Activated naive CD8-positive, alpha-beta T cell treated with anti-CD3 and anti-CD28 coated beads for 36 hours (primary cell): ENCODE results near the gene SPSB2. TPM values are rescaled to one million over a fixed set of nuclear protein-coding genes. Genes with fewer than 3 reads are reported as not detected.

Experiments used
- DNase-seq: peaks from one replicate; pipeline ENCODE4 v3.0.0; 2021
- H3K27ac Mint-ChIP-seq: one replicate; pipeline ENCODE4 v1.8.0; 2022; ENCODE audit warnings: mild to moderate bottlenecking, moderate library complexity, mixed read lengths
- H3K27me3 Mint-ChIP-seq: one replicate; pipeline ENCODE4 v1.8.0; 2022; ENCODE audit warnings: mild to moderate bottlenecking, mixed read lengths
- H3K36me3 Mint-ChIP-seq: one replicate; pipeline ENCODE4 v1.8.0; 2021; ENCODE audit warnings: mild to moderate bottlenecking, mixed read lengths
- H3K4me1 Mint-ChIP-seq: one replicate; pipeline ENCODE4 v1.8.0; 2021; ENCODE audit warnings: mixed read lengths
- H3K4me3 Mint-ChIP-seq: one replicate; pipeline ENCODE4 v1.8.0; 2022; ENCODE audit warnings: mild to moderate bottlenecking, moderate library complexity, mixed read lengths
- H3K9me3 Mint-ChIP-seq: one replicate; pipeline ENCODE4 v1.8.0; 2022; ENCODE audit warnings: mixed read lengths
- total RNA-seq, 2 experiments: library from RNA; stranded (reverse); gene quantifications; one replicate each; pipeline ENCODE4 v1.2.3, GENCODE V29; 2021

The SPSB2 gene
- total RNA-seq, 2 experiments from 2014 or later: 2.7 to 3.0 TPM

DNA sequence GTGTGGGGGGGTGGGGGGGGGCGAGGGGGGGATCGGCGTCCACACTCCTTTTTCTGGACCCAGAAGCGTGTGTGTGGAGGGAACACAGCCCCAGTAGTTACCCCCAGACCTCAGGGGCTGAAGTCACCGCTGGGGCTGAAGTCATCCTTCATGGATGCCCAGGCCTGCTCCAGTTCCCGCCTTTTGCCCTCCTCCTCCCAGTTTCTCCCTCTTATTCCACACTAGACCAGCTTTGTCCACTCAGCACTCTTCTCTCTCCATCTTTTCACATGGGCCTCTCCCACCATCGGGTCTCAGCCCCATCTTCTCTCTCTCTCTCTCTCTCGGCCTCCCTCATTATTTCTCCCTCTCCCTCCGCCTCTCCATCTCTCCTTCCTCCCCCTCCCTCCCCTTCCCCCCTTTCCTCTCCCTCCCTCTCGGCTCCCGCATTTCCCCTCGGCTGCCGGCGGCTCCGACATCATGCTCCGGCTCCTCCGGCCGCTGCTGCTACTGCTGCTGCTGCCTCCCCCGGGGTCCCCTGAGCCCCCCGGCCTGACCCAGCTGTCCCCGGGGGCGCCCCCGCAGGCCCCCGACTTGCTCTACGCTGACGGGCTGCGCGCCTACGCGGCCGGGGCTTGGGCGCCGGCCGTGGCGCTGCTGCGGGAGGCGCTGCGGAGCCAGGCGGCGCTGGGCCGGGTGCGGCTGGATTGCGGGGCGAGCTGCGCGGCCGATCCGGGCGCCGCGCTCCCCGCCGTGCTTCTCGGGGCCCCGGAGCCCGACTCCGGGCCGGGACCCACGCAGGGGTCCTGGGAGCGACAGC, 44.9 kb downstream of the SPSB2 start, which contains the start of gene P3H3:
TSS of gene P3H3 (plus strand) at position 426 of the 799 bp plus-strand sequence. CDS start at position 460, 34 bp downstream.
- Mint-ChIP-seq H3K9me3 (no peaks in the 10 kb centered on the region), H3K36me3 (no peaks in the 10 kb centered on the region), H3K27ac (peak within 1 kb of the TSS; percentile 51), H3K27me3 (peaks cover 58% of the 10 kb centered on the region), H3K4me3 (peak within 1 kb of the TSS; percentile 84), H3K4me1 (peaks cover 17% of the 10 kb centered on the region)
- DNase-seq: peak; percentile 46

DNA sequence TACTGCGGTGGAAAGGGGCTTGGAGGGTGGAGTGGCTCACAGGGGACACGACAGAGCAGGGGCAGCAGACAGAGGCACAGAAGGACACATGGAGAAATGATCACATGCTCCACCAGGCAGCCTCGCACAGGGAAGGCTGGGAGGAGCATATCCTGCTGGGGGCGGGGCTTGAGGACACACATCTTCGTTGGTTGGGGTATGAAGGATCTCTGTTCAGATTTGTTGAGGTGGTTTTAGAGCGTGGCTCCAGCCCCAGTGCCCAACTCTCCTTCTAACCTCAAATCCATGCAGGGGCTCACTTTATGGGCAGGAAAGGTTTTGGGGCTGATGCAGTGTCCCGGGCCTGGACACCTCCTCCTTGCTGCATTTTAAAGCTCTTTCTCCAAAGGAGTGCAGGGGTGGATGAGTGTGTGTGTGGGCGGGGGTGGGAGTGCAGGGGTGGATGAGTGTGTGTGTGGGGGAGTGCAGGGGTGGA, 45.6 kb downstream of the SPSB2 start:
- Mint-ChIP-seq H3K4me1 (peaks cover 17% of the 10 kb centered on the region), H3K9me3 (no peaks in the 10 kb centered on the region), H3K27ac (no peak overlapping the region), H3K4me3 (peak overlapping the region; percentile 38), H3K27me3 (peaks cover 65% of the 10 kb centered on the region), H3K36me3 (no peaks in the 10 kb centered on the region)
- peak; percentile 42 for DNase-seq

DNA sequence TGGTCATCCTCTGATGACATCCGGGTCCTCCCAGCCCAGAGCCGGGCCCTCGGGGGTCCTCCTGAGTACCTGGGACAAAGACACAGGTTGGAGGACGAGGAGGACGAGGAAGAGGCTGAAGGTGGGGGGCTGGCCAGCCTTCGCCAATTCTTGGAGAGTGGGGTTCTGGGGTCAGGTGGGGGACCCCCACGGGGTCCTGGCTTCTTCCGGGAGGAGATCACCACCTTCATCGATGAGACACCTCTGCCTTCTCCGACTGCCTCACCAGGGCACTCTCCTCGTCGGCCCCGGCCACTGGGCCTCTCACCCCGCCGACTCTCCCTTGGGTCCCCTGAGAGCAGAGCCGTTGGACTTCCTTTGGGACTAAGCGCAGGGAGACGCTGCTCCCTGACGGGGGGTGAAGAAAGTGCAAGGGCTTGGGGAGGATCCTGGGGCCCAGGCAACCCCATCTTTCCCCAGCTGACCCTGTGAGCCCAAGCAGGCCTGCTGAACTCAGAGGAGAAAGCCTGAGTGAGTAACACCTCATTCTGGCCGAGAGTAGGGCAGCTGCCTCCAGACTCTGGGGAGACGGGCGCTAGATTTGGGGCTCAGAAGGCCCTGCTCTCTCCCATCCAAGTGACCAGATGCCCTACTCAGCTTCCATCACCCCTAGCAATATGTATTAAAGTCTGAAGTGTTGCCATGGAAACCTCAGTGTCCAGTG, 46.2 kb downstream of the SPSB2 start:
- H3K27me3 Mint-ChIP-seq: peaks cover 71% of the 10 kb centered on the region
- no peaks in the 10 kb centered on the region for H3K9me3 Mint-ChIP-seq
- peaks cover 19% of the 10 kb centered on the region for H3K4me1 Mint-ChIP-seq
- H3K27ac Mint-ChIP-seq: no peak overlapping the region
- H3K36me3 Mint-ChIP-seq: no peaks in the 10 kb centered on the region
- H3K4me3 Mint-ChIP-seq: peak overlapping the region; percentile 38
- no peak for DNase-seq

DNA sequence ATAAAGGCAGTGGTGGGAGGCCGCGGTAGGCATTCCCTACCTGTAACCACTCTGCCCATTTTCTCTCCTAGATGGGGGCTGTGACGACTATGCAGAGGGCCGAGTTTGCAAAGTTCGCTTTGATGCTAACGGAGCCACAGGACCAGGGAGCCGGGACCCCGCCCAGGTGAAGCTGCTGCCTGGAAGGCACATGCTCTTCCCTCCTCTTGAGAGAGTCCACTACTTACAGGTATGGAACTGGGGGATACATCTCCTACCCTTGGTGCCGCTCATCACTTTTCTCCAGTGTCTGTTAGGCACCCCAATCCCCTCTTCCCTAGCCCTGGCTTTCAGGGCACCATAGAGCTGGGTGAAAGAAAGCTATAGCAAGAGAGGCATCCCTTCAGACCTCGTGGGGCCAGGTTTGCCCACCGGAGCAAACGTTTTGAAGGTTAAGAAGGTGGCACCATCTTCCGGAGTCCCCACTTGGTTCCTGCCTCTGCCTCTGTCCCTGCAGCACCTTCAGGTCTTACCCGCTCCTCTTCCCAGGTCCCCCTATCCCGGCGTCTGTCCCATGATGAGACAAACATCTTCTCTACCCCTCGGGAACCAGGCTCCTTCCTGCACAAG, 46.9 kb downstream of the SPSB2 start:
- no peak overlapping the region for H3K4me3 Mint-ChIP-seq
- no peak for DNase-seq
- H3K27ac Mint-ChIP-seq: no peak overlapping the region
- no peaks in the 10 kb centered on the region for H3K36me3 Mint-ChIP-seq
- no peaks in the 10 kb centered on the region for H3K9me3 Mint-ChIP-seq
- H3K4me1 Mint-ChIP-seq: peaks cover 21% of the 10 kb centered on the region
- peaks cover 75% of the 10 kb centered on the region for H3K27me3 Mint-ChIP-seq

DNA sequence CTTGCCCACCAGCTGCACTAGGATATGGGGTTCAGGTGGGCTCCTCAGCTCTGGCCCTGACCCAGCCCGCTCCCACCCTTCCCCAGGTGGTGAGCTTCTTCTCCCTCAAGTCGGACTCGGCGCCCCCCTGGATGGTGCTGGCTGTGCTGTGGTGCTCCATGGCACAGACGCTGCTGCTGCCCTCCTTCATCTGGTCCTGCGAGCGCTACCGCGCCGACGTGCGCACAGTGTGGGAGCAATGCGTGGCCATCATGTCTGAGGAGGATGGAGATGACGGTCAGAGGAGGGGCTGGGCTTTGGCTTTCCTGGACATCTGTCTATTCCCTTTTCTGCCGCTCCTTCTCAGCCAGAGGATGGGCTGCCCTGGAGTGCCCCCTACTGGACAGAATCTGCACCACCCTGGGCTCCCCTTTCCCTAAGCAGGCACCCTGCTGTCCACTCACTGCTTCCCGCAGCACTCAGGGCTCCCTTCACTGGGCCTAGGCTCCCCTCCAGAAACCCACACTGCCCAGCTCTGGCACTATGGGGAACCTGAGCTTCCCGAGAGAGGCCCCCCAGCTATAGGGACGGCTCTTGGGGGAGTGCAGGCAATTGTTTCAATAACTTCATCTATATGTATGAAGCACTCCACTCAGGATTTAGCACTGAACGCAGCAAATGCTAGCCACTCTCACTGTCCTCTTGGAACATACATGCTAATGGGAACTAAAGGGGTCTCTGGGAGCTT, 47.5 kb downstream of the SPSB2 start:
- no peak overlapping the region for H3K27ac Mint-ChIP-seq
- H3K4me3 Mint-ChIP-seq: no peak overlapping the region
- no peaks in the 10 kb centered on the region for H3K36me3 Mint-ChIP-seq
- peaks cover 77% of the 10 kb centered on the region for H3K27me3 Mint-ChIP-seq
- peaks cover 25% of the 10 kb centered on the region for H3K4me1 Mint-ChIP-seq
- DNase-seq: peak; percentile 76
- no peaks in the 10 kb centered on the region for H3K9me3 Mint-ChIP-seq

DNA sequence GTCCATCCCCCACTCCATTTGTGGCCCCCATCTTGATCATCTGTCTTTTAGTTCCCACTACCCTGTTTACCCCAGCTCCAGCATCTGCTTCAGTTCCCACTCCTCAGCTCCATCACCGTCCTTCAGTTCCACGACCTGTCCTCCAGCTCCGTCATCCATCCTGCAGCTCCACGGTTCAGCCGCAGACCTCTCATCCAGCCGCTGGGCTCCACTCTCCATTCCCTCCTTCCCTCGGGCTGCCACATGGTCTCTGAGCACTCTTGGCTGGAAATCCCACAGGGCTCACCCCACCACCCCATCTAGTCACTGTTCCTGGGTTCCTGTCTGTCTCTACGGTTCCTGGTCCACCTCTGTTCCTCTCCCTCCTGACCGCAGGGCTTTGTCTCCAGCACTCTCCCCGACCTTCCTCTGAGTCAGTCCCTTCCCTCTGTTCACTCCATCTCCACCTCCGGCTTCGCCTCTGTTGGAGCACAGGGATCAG, 48.2 kb downstream of the SPSB2 start:
- peaks cover 25% of the 10 kb centered on the region for H3K4me1 Mint-ChIP-seq
- peaks cover 80% of the 10 kb centered on the region for H3K27me3 Mint-ChIP-seq
- H3K36me3 Mint-ChIP-seq: no peaks in the 10 kb centered on the region
- no peak for DNase-seq
- H3K27ac Mint-ChIP-seq: no peak overlapping the region
- H3K9me3 Mint-ChIP-seq: no peaks in the 10 kb centered on the region
- H3K4me3 Mint-ChIP-seq: no peak overlapping the region

DNA sequence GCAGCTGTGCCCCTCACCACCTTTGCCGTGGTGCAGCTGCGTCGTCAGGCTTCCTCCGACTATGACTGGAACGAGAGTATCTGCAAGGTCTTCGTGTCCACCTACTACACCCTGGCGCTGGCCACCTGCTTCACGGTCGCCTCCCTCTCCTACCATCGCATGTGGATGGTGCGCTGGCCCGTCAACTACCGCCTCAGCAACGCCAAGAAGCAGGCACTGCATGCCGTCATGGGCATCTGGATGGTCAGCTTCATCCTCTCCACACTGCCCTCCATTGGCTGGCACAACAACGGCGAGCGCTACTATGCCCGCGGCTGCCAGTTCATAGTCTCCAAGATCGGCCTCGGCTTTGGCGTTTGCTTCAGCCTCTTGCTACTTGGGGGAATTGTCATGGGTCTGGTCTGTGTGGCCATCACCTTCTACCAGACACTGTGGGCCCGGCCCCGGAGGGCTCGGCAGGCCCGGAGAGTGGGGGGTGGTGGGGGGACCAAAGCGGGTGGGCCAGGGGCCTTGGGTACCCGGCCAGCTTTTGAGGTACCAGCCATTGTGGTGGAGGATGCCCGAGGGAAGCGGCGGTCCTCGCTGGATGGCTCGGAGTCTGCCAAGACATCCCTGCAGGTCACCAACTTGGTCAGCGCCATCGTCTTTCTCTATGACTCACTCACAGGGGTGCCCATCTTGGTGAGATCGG, 48.9 kb downstream of the SPSB2 start:
- H3K9me3 Mint-ChIP-seq: no peaks in the 10 kb centered on the region
- peaks cover 75% of the 10 kb centered on the region for H3K27me3 Mint-ChIP-seq
- no peaks in the 10 kb centered on the region for H3K36me3 Mint-ChIP-seq
- H3K4me1 Mint-ChIP-seq: peaks cover 23% of the 10 kb centered on the region
- no peak overlapping the region for H3K4me3 Mint-ChIP-seq
- no peak for DNase-seq
- H3K27ac Mint-ChIP-seq: no peak overlapping the region

DNA sequence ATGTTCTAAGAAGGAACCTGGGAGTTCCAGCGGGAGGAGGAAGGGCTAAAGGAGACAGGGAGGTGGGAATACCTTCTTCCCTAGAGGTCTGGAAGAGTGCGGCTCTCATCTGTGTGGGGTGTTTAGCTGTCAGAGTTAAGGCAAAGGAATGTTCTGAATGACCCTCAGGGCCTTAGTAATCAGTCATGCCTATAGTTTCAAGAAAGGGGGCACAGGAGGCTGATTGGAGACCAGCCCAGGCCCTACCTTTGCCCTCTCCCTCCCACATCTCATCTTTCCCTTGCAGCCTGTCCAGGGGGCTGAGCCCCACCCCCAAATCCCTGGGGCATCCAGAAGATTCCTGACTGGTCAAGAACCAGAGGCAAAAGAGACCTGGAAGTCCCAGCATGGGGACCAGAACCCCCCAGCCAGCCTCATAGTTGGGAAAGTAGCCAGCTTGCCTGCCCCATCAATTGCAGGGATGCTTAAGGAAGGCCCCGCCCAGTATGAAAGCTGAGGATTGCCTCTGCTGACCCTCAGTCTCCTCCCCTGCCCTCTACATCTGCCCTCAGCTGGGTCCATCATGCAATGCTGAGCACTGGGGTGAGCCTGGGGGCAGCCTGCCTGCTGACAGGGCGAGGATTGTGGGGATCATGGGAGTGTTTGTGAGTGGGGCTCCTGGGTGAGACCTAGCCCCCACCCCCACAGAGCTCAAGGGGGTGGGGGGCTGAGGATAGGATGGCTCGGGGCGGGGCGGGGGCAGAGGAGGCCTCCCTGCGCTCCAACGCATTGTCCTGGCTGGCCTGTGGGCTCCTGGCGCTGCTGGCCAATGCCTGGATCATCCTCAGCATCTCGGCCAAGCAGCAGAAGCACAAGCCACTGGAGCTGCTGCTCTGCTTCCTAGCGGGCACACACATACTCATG, 49.7 kb downstream of the SPSB2 start:
- H3K4me1 Mint-ChIP-seq: peaks cover 18% of the 10 kb centered on the region
- H3K4me3 Mint-ChIP-seq: no peak overlapping the region
- no peak for DNase-seq
- H3K9me3 Mint-ChIP-seq: no peaks in the 10 kb centered on the region
- no peak overlapping the region for H3K27ac Mint-ChIP-seq
- H3K27me3 Mint-ChIP-seq: peaks cover 69% of the 10 kb centered on the region
- no peaks in the 10 kb centered on the region for H3K36me3 Mint-ChIP-seq

DNA sequence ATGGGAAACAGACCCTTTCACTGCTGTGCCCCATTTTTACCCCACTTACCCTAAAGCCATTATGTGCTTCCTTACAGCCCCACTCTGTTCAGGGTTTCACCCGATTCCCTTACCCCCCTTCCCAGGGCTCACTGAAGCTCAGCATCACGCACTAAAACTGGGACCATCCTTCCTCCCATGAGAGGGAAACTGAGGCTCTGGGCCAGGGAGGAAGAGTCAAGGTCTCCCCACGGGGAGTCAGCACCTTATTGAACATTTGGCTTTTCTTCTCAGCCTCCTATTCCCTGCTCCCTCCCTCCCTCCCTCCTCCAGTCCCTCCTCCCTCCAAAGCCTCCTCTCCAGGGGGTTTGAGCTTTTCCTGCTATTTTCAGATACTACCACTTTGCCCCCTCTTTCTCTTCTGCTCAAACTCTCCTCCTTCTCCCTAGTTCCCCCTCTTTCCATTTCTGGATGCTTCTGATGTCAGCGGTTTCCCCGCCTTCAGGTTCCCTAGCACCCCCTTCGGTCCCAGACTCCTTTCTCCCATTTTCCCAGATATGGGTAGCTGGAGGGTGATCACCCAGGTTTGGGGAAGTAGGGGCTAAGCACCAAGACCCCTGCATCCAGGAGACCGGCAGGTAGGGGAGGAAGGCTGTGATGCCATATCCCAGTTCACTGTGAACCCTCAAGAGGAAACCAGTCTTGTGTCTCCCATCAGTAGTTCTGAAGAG, 50.5 kb downstream of the SPSB2 start:
- H3K4me1 Mint-ChIP-seq: peaks cover 15% of the 10 kb centered on the region
- H3K36me3 Mint-ChIP-seq: no peaks in the 10 kb centered on the region
- no peak for DNase-seq
- H3K9me3 Mint-ChIP-seq: no peaks in the 10 kb centered on the region
- no peak overlapping the region for H3K27ac Mint-ChIP-seq
- H3K27me3 Mint-ChIP-seq: peaks cover 63% of the 10 kb centered on the region
- no peak overlapping the region for H3K4me3 Mint-ChIP-seq

DNA sequence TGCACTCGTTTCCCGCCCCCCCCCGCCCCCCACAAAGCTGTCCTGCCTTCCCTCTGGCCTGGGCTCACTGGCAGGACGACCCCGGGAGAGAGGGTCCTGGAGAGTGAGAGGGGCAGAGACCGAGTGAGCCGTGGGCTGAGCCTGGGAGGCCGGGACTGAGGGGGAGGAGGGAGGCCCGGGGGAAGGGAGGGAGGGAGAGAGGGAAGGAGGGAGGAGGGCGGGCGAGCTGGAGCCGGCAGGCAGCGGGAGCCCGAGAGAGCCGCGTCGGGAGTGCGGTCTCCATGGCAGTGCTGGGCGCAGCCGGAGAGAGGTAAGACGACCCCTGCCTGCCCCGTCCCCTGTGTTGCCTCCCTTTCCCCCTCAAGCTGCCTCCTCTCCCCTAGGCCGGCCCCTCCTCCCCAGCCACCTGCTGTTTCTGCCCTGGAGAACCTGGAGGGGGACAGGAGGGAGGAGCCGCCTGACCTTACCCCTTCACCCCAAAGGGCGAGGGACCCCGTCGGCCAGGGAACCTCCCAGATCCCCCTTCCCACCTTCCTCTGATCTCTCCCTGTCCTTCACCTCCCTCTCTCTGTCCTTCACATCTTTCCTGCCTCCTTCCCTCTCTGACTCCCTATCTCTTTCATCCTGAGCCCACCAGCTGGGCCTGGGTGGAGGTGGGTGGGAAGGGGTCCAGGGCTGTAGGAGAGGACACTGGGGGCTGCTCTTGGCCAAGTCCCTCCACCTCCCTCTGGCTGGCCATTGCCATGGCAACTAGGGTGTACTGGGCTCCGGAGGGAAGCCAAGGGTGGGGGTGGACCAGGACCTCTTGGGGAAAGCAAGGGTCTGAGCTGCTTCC, 51.3 kb downstream of the SPSB2 start, which contains the start of gene GPR162:
TSS of gene GPR162 (plus strand) at position 231 of the 835 bp plus-strand sequence. CDS start 2,078 bp downstream, outside the sequence.
- H3K4me1 Mint-ChIP-seq: peaks cover 13% of the 10 kb centered on the region
- peak; percentile 21 for DNase-seq
- peaks cover 56% of the 10 kb centered on the region for H3K27me3 Mint-ChIP-seq
- H3K9me3 Mint-ChIP-seq: no peaks in the 10 kb centered on the region
- H3K4me3 Mint-ChIP-seq: peak within 1 kb of the TSS; percentile 44
- no peak within 1 kb of the TSS for H3K27ac Mint-ChIP-seq
- H3K36me3 Mint-ChIP-seq: no peaks in the 10 kb centered on the region
